GM19099 (cell line): ENCODE measurements around the gene NOL4L.
A peak's percentile ranks its signal among the peaks of the same experiment; 100 is the strongest.

Source experiments
- POLR2A ChIP-seq: IDR thresholded peaks from 3 replicates; pipeline ENCODE4 v1.6.1; 2011; ENCODE audit warnings: low read depth; ENCODE audit not compliant: insufficient read length; ENCODE audit errors: extremely low read depth

The NOL4L gene

GRCh38 chr20:32554965-32555289, 30.2 kb downstream of the NOL4L start:
- TF ChIP-seq POLR2A: no peak

- TF ChIP-seq POLR2A: no peak
These were observed 31.5 kb downstream of the NOL4L start for GRCh38 chr20:32553618-32554017.

- no peak for TF ChIP-seq POLR2A
These were observed 33.4 kb downstream of the NOL4L start for GRCh38 chr20:32551693-32552092.

GRCh38 chr20:32549842-32550241, 35.3 kb downstream of the NOL4L start:
- TF ChIP-seq POLR2A: no peak

- TF ChIP-seq POLR2A: no peak
These were observed 37.4 kb downstream of the NOL4L start for GRCh38 chr20:32547753-32548034.

- no peak for TF ChIP-seq POLR2A
These were observed 38.0 kb downstream of the NOL4L start for GRCh38 chr20:32546918-32547752.

GRCh38 chr20:32544893-32545840, 40.0 kb downstream of the NOL4L start:
- no peak for TF ChIP-seq POLR2A

- TF ChIP-seq POLR2A: no peak
These were observed 40.8 kb downstream of the NOL4L start for GRCh38 chr20:32544260-32544722.

- TF ChIP-seq POLR2A: no peak
These were observed 41.4 kb downstream of the NOL4L start for GRCh38 chr20:32543570-32544259.

- no peak for TF ChIP-seq POLR2A
These were observed 42.9 kb downstream of the NOL4L start for GRCh38 chr20:32542259-32542615.

- no peak for TF ChIP-seq POLR2A
These were observed 43.5 kb downstream of the NOL4L start for GRCh38 chr20:32541323-32542258.

GRCh38 chr20:32539817-32540675, 45.1 kb downstream of the NOL4L start:
- TF ChIP-seq POLR2A: peak; percentile 28

GRCh38 chr20:32539026-32539816, 45.9 kb downstream of the NOL4L start:
- no peak for TF ChIP-seq POLR2A
